ENCODE measurements around the gene GRIA3.
"Not testable (repeated sequence)": the region's sequence is repeated elsewhere in the genome, so short reads cannot be mapped to it uniquely, and the experiment has no call there.

GRIA3 gene

GRCh38 chrX:123272630-123273029, 88.6 kb downstream of the GRIA3 start:
- DNase-seq (ENCODE audit: low read depth in 2 of 2): no peak

GRCh38 chrX:123274796-123275195, 90.7 kb downstream of the GRIA3 start:
- no peak for DNase-seq (ENCODE audit: low read depth in 2 of 2)

GRCh38 chrX:123277347-123277746, 93.3 kb downstream of the GRIA3 start:
- DNase-seq (ENCODE audit: low read depth in 2 of 2): no peak

DNA sequence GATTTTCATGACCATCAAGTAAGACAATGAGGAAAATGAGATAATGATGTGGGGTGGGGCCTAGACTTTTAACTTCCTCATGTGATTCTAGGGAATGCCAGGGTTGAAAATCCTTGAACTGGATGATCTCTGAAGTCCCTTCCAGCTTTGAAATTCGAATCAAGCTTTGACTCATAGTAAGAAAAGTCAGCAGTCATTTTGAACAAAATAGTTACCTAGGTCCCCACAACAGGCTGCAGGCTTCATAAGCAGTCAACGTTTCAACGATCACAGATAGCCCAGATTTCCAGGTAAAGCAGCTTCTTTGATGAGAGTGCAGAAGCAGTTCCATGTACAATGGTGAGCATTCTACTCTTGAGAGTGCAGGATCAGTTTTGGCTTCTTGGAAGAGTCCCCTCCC, 93.7 kb downstream of the GRIA3 start:
- DNase-seq (ENCODE audit: low read depth in 2 of 2): no peak

GRCh38 chrX:123282241-123282640, 98.2 kb downstream of the GRIA3 start:
- no peak for DNase-seq (ENCODE audit: low read depth in 2 of 2)

- not testable (repeated sequence) for DNase-seq (ENCODE audit: low read depth in 2 of 2)
Measured at GRCh38 chrX:123283407-123283806, 99.3 kb downstream of the GRIA3 start.

- DNase-seq (ENCODE audit: low read depth in 2 of 2): no peak
Measured at GRCh38 chrX:123291623-123292022, 107.5 kb downstream of the GRIA3 start.

GRCh38 chrX:123298026-123298425, 113.9 kb downstream of the GRIA3 start:
- DNase-seq (ENCODE audit: low read depth in 2 of 2): no peak

- no peak for DNase-seq (ENCODE audit: low read depth in 2 of 2)
Measured at GRCh38 chrX:123303429-123303828, 119.4 kb downstream of the GRIA3 start.

GRCh38 chrX:123308658-123309057, 124.6 kb downstream of the GRIA3 start:
- DNase-seq (ENCODE audit: low read depth in 2 of 2): no peak

DNA sequence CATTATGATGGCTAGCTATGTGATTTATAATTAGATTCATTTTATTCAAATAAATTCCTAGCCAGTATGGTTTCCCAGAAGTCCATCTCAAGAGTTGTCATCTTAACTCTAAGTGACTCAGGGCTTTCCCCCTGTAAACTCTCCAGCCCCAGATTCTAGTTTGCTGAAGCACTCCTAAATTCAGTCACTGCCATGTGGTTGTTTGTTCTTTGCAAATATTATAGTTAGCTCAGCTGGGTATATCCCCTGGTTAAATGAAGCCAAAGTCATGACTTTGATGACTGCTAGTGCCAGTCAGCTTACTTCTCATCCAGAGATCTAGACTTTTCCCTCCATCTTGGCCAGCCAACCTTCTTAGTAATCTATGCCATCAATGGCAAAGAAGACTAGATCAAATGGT, 126.0 kb downstream of the GRIA3 start:
- DNase-seq (ENCODE audit: low read depth in 2 of 2): no peak

GRCh38 chrX:123311486-123311885, 127.4 kb downstream of the GRIA3 start:
- DNase-seq (ENCODE audit: low read depth in 2 of 2): no peak

GRCh38 chrX:123313486-123313885, 129.4 kb downstream of the GRIA3 start:
- no peak for DNase-seq (ENCODE audit: low read depth in 2 of 2)

GRCh38 chrX:123320622-123321021, 136.5 kb downstream of the GRIA3 start:
- DNase-seq (ENCODE audit: low read depth in 2 of 2): no peak

DNA sequence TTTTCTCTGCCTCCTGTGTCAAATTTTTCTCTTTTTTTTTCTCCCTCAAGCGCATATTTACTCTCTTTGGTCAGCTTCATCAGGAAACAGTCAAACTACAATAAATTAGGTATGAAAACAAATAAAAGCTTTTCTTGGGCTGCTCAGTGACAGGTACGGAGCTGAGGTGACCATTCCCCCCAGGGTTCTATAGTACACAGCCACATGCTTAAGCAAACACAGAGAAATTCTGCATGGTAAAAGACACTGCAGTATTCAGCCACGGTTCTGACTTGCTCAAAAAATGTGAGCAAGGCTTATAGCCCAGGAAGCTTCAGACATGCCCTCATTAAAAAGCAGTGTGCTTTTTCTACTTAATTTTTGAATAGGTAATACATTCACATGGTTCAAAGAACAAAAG, 138.5 kb downstream of the GRIA3 start:
- DNase-seq (ENCODE audit: low read depth in 2 of 2): no peak

DNA sequence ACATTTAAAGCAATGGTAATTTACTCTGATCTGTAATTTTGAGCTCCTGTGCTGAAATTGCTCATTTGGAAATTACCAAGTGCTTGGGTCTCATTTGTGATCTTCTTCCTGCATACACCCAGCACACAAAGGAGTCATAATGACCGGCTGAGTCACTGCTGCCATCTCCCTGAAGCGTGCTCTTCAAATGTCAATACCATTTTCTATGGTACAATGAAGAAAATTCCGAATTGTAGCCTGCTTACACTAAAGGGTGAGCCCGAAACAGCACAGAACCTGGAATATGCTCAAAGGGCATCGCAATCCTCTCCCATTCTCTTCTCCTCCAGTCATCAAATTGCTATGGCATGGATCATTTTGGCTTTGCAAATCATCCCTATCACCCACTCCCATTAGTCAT, 140.5 kb downstream of the GRIA3 start:
- DNase-seq (ENCODE audit: low read depth in 2 of 2): no peak

GRCh38 chrX:123330229-123330942, 146.3 kb downstream of the GRIA3 start:
- DNase-seq (ENCODE audit: low read depth in 2 of 2): no peak

DNA sequence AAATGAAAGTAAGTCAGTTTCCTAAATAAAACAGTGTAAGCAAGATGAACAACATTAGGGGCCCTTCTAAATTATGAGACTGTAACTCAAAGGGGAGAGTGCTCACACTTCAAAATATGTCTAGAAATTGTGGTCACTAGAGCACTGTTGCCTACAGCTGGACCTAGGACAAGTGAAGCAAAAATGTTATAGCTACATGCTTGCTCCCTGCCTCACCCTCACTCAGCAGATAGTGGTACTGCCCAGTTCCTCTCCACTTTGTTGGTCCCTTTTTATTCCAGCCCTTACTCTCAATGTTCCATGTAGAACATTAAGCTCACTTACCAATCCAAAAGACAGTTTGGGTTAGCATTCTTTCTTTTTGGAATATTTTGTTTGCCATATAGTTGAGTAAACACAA, 147.3 kb downstream of the GRIA3 start:
- DNase-seq (ENCODE audit: low read depth in 2 of 2): no peak

DNA sequence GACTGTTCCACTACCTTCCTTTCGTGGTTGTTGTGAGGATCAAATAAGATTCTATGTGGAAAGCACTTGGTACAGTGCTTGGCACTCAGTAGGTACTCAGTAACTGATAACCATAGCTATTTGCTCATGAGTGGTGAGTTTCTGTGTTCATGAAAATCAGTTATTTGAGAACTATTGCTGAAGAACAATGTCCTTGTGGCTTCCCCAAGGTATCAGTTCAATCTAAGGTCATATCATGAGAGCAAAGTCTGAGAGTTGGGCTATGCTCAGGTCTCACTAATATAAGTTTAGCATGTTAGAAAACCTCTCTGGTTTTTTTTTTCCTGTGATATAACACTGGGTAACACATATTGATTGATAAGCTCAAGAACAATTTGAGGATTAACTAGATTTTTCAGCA, 147.8 kb downstream of the GRIA3 start:
- DNase-seq (ENCODE audit: low read depth in 2 of 2): no peak

GRCh38 chrX:123336666-123337065, 152.6 kb downstream of the GRIA3 start:
- DNase-seq (ENCODE audit: low read depth in 2 of 2): no peak

- DNase-seq (ENCODE audit: low read depth in 2 of 2): no peak
Measured at GRCh38 chrX:123337886-123338639, 154.0 kb downstream of the GRIA3 start.

- DNase-seq (ENCODE audit: low read depth in 2 of 2): no peak
Measured at GRCh38 chrX:123339221-123339905, 155.3 kb downstream of the GRIA3 start.

DNA sequence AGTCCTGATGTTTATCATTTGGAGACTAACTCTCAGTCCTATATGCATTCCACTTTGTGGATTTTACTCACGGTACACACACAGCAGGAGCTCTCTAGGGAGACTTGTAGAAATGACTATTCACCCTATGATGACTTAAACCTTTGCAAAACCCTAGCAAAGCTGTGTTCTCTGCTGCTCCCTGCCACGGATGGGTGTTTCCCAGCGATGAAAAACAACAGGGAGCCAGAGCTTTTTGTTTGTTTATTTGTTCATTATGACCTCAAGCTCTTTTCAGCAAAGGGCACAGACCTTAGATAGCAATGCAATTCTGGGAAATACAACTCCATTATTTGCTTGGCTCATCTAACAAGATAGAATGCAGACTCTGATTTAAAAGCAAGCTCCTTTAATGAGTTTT, 156.6 kb downstream of the GRIA3 start:
- no peak for DNase-seq (ENCODE audit: low read depth in 2 of 2)
